ENCODE data around the gene MCOLN1. TPM values are rescaled to one million over a fixed set of nuclear protein-coding genes. Genes with fewer than 3 reads are reported as not detected.

Gene MCOLN1
- total and polyA plus RNA-seq, 9 of the 15 experiments (the other 6 are each of a cell fraction or from before 2014, with no cell fraction given): 0.25 to 15.4 (median 7.1) TPM

GRCh38 chr19:7533281-7533885, 11.0 kb downstream of the MCOLN1 start:
- in situ Hi-C loops (cut with MboI): no loop called here
- DNase-seq (ENCODE audit: extremely low read depth in 1 of 4, low spot score in 3 of 4) (no peak), ATAC-seq (no peak), FAIRE-seq (no peak)
- H3K4me2 ChIP-seq (ENCODE audit: insufficient read depth, low read length): peak overlapping the region; percentile 98
- no TSS peak for BruUV-seq (replicated peaks)
- intact Hi-C loops (cut with micrococcal nuclease): no loop called here
- POLR2A ChIA-PET: interaction anchor here (0.8 to 1.1 kb wide), 3 partner anchors 10 to 12 kb away, joined by 3 to 7 read pairs (median 4); partner anchors contain the start of gene MCOLN1
- H3K27ac ChIP-seq (ENCODE audit: extremely low read depth, low read depth, low read length): peak overlapping the region; percentile 62; the same call in 2 of the 3 replicates
- TF ChIP-seq ZNF717 (CRISPR knock-in tag; IDR thresholded peaks at IDR 0.05): 0 out of 2 replicates have a peak, but pooled peaks have one; percentile 53
- no peak for TF ChIP-seq RAD51 (IDR thresholded peaks at IDR 0.05; ENCODE audit: borderline replicate concordance, low read depth)
- TF ChIP-seq XRCC5 (IDR thresholded peaks at IDR 0.05; ENCODE audit: low read depth, low read length): 0 out of 2 replicates have a peak, but pooled peaks have one; percentile 13
- peak; percentile 7; the same call in 1 of the 2 replicates for TF ChIP-seq USF1 (CRISPR knock-in tag; IDR thresholded peaks at IDR 0.05)
- TF ChIP-seq NCOR1 (IDR thresholded peaks at IDR 0.05): no peak
- 0 out of 2 replicates have a peak, but pooled peaks have one; percentile 10 for TF ChIP-seq ETS1 (conservative IDR thresholded peaks at IDR 0.05; ENCODE audit: control insufficient read depth, low read depth, low read length)
- no peak for TF ChIP-seq ZBTB26 (CRISPR knock-in tag; IDR thresholded peaks at IDR 0.05)
- H4K20me1 ChIP-seq (replicated peaks; ENCODE audit: control insufficient read depth, insufficient read depth, low read length): no peaks in the 10 kb centered on the region
- H3K79me2 ChIP-seq (ENCODE audit: control insufficient read depth, insufficient read depth, low read length): no peaks in the 10 kb centered on the region; the same call in 2 of the 3 replicates
- CTCF ChIA-PET (ENCODE audit: low intra/inter-chr PET ratio): no interaction called here
- H3K27me3 ChIP-seq (ENCODE audit: control insufficient read depth in 2 of 2, insufficient read depth in 2 of 2, low read length in 2 of 2): no peaks in the 10 kb centered on the region
- 33% methylated on average over 18 of the region's 30 CpGs for WGBS (ENCODE audit: insufficient coverage, low coverage, missing lambda C conversion rate)
- H3K36me3 ChIP-seq (ENCODE audit: control insufficient read depth, insufficient read depth, low read length): peaks cover 16% of the 10 kb centered on the region; the same call in 1 of the 3 replicates
- peak overlapping the region; percentile 56 to 96 for H3K9ac ChIP-seq (ENCODE audit: insufficient read depth in 1 of 2, low read depth in 2 of 2, low read length in 2 of 2)
- peak overlapping the region; percentile 81 for H3K4me3 ChIP-seq
- no peaks in the 10 kb centered on the region for H3K9me3 ChIP-seq (replicated peaks; ENCODE audit: control insufficient read depth, insufficient read depth, low read depth, low read length)
- peak overlapping the region; percentile 77 for H2AFZ ChIP-seq (ENCODE audit: low read depth, low read length)
- peaks cover 10 to 45% of the 10 kb centered on the region in 2 experiments for H3K4me1 ChIP-seq (replicated peaks in 1 of 2; ENCODE audit: control insufficient read depth in 2 of 2, insufficient read depth in 2 of 2, low read length in 2 of 2)
- H3K9me1 ChIP-seq (ENCODE audit: control insufficient read depth, insufficient read depth, low read length): no peaks in the 10 kb centered on the region

All from K562 (cell line).